ENCODE data around the gene ZNF581. TPM values are rescaled to one million over a fixed set of nuclear protein-coding genes. Genes with fewer than 3 reads are reported as not detected.

Gene ZNF581
- total RNA-seq, 2 experiments from 2014 or later: 22.7 to 24.4 TPM

DNA sequence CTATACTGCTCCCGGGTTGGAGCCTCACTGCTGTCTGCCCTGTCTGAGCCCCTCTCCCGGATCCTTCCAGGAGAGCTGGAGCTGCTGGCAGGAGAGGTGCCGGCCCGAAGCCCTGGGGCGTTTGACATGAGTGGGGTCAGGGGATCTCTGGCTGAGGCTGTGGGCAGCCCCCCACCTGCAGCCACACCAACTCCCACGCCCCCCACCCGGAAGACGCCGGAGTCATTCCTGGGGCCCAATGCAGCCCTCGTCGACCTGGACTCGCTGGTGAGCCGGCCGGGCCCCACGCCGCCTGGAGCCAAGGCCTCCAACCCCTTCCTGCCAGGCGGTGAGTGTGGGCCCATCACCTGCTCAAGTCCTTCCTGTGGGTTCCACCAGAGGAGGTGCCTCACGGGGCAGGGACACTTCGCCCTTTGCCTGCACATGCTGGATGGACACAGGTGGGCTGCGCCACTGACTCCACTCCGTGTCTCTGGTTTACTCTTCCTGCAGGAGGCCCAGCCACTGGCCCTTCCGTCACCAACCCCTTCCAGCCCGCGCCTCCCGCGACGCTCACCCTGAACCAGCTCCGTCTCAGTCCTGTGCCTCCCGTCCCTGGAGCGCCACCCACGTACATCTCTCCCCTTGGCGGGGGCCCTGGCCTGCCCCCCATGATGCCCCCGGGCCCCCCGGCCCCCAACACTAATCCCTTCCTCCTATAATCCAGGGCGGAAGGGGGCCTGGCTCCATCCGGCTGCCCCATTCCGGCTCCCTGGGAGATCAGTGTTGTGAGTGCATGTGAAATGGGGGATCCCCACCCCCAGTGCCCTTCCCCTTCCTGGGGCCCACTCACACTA lies 51.4 kb downstream of the ZNF581 start:
- no peak for DNase-seq
- no peaks in the 10 kb centered on the region for H3K27me3 Mint-ChIP-seq (ENCODE audit: low read depth)
- H3K36me3 Mint-ChIP-seq (ENCODE audit: low read depth): peaks cover 33% of the 10 kb centered on the region
- ATAC-seq: no peak
- H3K27ac Mint-ChIP-seq: no peak overlapping the region
- no peaks in the 10 kb centered on the region for H3K4me1 Mint-ChIP-seq (ENCODE audit: low read depth)
- no peak overlapping the region for H3K4me3 Mint-ChIP-seq
- ChIA-PET POLR2A (no interaction called here), CTCF (no interaction called here)
- H3K9me3 Mint-ChIP-seq (ENCODE audit: insufficient read depth): no peaks in the 10 kb centered on the region

Other genes with a start within 250 kb of the ZNF581 start
- gene UBE2S, start 235.9 kb upstream of the ZNF581 start, total RNA-seq: 100 to 1,000 TPM; 333 to 353 TPM
- gene SHISA7, start 200.3 kb upstream of the ZNF581 start, total RNA-seq: not detected
- gene ISOC2, start 182.0 kb upstream of the ZNF581 start, total RNA-seq: 10 to 100 TPM; 31.9 to 32.1 TPM
- gene C19orf85, start 178.9 kb upstream of the ZNF581 start, total RNA-seq: not detected
- gene ZNF628, start 167.0 kb upstream of the ZNF581 start, total RNA-seq: 10 to 100 TPM; 10.2 to 11.6 TPM
- 10 to 100 TPM; 16.2 to 16.4 TPM for gene NAT14, start 158.5 kb upstream of the ZNF581 start, total RNA-seq
- under 1 TPM; 0.50 to 0.55 TPM for gene SSC5D, start 155.2 kb upstream of the ZNF581 start, total RNA-seq
- not detected for gene SBK2, start 106.5 kb upstream of the ZNF581 start, total RNA-seq
- not detected for gene SBK3, start 98.1 kb upstream of the ZNF581 start, total RNA-seq
- gene ZNF579, start 62.8 kb upstream of the ZNF581 start, total RNA-seq: 1 to 10 TPM; 5.6 to 6.2 TPM
- gene FIZ1, start 44.1 kb upstream of the ZNF581 start, total RNA-seq: 10 to 100 TPM; 13.6 to 13.7 TPM
- gene ZNF524, start 43.4 kb upstream of the ZNF581 start, total RNA-seq: 10 to 100 TPM; 21.9 to 25.2 TPM
- gene ZNF865, start 38.0 kb upstream of the ZNF581 start, total RNA-seq: 10 to 100 TPM; 14.8 to 15.8 TPM
- gene ZNF784, start 19.1 kb upstream of the ZNF581 start, total RNA-seq: 1 to 10 TPM; 5.2 to 5.3 TPM
- gene ZNF580, start 2.6 kb upstream of the ZNF581 start, total RNA-seq: 10 to 100 TPM; 30.2 to 32.1 TPM
- gene CCDC106, start 4.6 kb downstream of the ZNF581 start, total RNA-seq: 1 to 10 TPM; 8.7 to 9.4 TPM
- gene U2AF2, start 11.4 kb downstream of the ZNF581 start, total RNA-seq: 100 to 1,000 TPM; 296 to 321 TPM
- gene EPN1, start 31.6 kb downstream of the ZNF581 start, total RNA-seq: 10 to 100 TPM; 63.6 to 67.0 TPM
- not detected for gene NLRP9, start 94.8 kb downstream of the ZNF581 start, total RNA-seq
- gene RFPL4A, start 115.4 kb downstream of the ZNF581 start, total RNA-seq: not detected
- not detected for gene RFPL4AL1, start 125.5 kb downstream of the ZNF581 start, total RNA-seq
- not detected for gene NLRP11, start 188.3 kb downstream of the ZNF581 start, total RNA-seq
- not detected for gene NLRP4, start 192.9 kb downstream of the ZNF581 start, total RNA-seq

Data from activated CD8-positive, alpha-beta T cell treated with anti-CD3 and anti-CD28 coated beads, Interleukin-2, amount 10 ng/mL, durations not matched to agents 7 days and 5 days (primary cell).